PFSK-1 (cell line): ENCODE measurements around the gene SIM1.

Experiments
- FOXP2 ChIP-seq: optimal IDR thresholded peaks from 2 replicates; pipeline ENCODE3; 2011; ENCODE audit warnings: borderline replicate concordance, control low read depth, inconsistent platforms; ENCODE audit not compliant: insufficient read depth; ENCODE audit errors: extremely low read length, extremely low read depth
- POLR2AphosphoS5 ChIP-seq: IDR thresholded peaks from 2 replicates; pipeline ENCODE4 v1.6.1; 2012; ENCODE audit warnings: low read depth, mild to moderate bottlenecking, control low read depth, low read length, moderate library complexity
- SIN3A ChIP-seq: IDR thresholded peaks from 2 replicates; pipeline ENCODE4 v1.6.1; 2012; ENCODE audit warnings: mild to moderate bottlenecking, low read length, moderate library complexity, borderline replicate concordance; ENCODE audit not compliant: insufficient read depth
- TAF1 ChIP-seq: IDR thresholded peaks from 2 replicates; pipeline ENCODE4 v1.6.1; 2012; ENCODE audit warnings: low read length, control low read depth, borderline replicate concordance; ENCODE audit not compliant: insufficient read depth
- TF ChIP-seq, protein P1 (sequence below), 2 experiments: IDR thresholded peaks; 2 replicates each; pipeline versions ENCODE4 v1.6.1 to v1.8.0; 2011 to 2012; ENCODE audit warnings: low read depth in 2 of 2, low read length in 2 of 2, control low read depth in 1 of 2, inconsistent platforms in 1 of 2, mild to moderate bottlenecking in 1 of 2, moderate library complexity in 1 of 2; ENCODE audit not compliant: insufficient read depth in 1 of 2

Gene SIM1

DNA sequence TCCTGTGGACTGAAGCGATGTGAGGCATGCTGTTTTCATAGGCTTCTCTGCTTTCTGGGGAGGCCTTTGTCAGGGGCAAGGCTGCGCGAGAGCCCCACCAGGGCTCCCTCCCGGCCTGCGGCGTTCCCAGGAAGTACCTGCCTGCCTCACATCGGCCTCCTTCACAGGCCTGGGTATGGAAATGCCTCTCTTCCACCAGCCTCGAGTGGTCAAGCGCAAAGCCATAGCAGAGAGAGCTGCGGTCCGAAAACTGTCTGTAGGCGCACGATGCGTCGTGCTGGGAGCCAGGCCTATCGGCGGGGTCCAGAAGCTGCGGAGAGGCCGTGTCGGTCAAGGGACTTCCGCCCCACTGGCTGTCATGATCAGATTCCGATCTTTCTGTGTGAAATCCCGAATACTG, 71.2 kb downstream of the SIM1 start:
- TF ChIP-seq TAF1, result no peak
- no peak for TF ChIP-seq SIN3A

DNA sequence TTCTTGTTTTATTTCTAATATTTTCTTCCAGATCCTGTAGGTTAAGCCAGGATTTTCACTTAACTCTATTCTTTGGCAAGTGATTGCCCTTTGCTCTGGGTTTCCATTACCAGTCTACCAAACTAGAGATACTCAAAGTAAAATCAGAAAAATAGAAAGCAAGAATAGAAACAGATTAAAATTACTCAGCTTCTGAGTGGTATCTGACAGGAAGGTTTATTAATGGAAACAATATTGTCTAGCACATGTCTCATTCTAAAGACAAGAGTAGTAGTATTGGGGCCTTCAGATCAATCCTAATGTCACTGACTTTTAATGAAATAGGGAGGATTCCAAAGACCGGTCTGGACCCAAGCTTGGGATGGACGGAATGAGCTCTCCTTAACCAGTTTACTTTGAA, 72.3 kb downstream of the SIM1 start:
- TF ChIP-seq FOXP2 (no peak), POLR2AphosphoS5 (no peak), SIN3A (no peak), TAF1 (no peak)
- TF ChIP-seq, protein P1, sequence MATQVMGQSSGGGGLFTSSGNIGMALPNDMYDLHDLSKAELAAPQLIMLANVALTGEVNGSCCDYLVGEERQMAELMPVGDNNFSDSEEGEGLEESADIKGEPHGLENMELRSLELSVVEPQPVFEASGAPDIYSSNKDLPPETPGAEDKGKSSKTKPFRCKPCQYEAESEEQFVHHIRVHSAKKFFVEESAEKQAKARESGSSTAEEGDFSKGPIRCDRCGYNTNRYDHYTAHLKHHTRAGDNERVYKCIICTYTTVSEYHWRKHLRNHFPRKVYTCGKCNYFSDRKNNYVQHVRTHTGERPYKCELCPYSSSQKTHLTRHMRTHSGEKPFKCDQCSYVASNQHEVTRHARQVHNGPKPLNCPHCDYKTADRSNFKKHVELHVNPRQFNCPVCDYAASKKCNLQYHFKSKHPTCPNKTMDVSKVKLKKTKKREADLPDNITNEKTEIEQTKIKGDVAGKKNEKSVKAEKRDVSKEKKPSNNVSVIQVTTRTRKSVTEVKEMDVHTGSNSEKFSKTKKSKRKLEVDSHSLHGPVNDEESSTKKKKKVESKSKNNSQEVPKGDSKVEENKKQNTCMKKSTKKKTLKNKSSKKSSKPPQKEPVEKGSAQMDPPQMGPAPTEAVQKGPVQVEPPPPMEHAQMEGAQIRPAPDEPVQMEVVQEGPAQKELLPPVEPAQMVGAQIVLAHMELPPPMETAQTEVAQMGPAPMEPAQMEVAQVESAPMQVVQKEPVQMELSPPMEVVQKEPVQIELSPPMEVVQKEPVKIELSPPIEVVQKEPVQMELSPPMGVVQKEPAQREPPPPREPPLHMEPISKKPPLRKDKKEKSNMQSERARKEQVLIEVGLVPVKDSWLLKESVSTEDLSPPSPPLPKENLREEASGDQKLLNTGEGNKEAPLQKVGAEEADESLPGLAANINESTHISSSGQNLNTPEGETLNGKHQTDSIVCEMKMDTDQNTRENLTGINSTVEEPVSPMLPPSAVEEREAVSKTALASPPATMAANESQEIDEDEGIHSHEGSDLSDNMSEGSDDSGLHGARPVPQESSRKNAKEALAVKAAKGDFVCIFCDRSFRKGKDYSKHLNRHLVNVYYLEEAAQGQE (IDR thresholded peaks at IDR 0.05; ENCODE audit: insufficient read depth in 1 of 2, low read depth in 2 of 2, low read length in 2 of 2), result no peak

DNA sequence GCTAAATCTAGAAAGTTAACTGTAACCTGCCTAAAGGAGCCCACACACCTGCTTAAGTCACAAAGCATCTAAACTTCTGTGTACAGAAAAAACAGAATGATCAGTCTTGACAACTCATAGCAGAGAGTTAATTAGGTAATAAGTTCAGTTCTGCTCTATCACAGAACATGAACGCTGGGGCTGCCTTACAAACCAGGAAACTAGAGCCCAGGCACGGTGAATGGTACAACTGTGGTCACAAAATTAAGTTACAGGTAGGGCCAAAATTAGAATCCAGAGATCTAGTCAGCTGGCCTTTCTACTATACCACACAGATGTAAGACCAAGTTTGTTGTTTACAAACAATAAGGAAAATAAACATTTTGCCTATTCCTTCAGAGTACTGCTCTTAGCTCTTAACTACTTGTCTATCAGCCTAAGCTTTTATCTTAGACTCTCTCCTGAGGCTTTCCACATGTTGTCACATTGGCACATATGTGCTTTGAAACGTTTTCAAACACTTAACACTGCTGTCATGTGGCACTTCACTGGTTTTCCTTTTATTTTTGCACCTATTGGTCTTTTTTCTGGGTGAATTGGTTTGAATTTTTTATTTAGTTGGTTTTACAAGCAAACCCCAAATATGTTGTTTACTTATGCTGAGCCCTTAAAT, 75.7 kb downstream of the SIM1 start:
- TF ChIP-seq POLR2AphosphoS5 (no peak), FOXP2 (no peak), TAF1 (no peak), SIN3A (no peak)
- TF ChIP-seq, protein P1 (IDR thresholded peaks at IDR 0.05; ENCODE audit: insufficient read depth in 1 of 2, low read depth in 2 of 2, low read length in 2 of 2), result no peak

DNA sequence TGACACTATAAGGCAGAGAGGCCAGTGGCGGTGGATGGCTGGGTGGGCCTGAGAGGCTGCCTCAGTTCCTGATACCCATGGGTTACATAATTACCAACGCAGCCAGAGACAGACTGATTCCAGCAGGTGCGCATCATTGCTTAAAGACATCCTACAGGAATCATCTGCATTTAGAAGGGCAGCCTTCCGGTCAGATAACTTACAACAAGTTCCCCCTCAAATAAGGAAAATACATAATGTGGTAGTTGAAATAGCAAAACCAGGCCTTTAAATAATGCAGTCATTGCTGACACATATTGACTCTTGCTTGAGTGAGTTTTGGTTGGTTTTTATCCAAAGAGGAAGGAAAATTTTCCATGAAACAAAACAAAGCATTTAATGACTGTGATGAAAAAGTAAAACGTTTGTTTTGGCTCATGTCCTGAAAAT, 81.9 kb downstream of the SIM1 start:
- no peak for TF ChIP-seq FOXP2
- TF ChIP-seq, protein P1 (IDR thresholded peaks at IDR 0.05; ENCODE audit: insufficient read depth in 1 of 2, low read depth in 2 of 2, low read length in 2 of 2), result no peak
- no peak for TF ChIP-seq TAF1
- TF ChIP-seq SIN3A, result no peak
- TF ChIP-seq POLR2AphosphoS5, result no peak

DNA sequence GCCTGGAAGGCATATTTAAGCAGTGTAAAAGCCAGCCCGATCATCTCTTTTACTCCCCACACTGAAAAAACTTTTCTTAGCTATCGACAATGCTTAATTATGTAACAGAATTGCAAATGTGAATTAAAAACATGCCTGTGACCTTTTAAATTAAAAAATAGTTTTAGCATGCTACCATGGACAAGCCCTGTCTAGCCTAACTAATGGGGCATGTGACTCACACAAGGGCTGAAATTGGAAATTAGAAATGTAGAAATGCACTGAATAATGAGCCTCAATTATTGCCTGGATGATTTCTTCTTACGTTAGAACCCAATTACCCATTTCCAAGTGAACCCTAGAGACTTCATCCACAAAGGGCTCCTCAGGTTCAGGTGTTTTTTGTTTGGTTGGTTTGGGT, 82.7 kb downstream of the SIM1 start:
- TF ChIP-seq FOXP2 (no peak), POLR2AphosphoS5 (no peak), TAF1 (no peak), SIN3A (no peak)

DNA sequence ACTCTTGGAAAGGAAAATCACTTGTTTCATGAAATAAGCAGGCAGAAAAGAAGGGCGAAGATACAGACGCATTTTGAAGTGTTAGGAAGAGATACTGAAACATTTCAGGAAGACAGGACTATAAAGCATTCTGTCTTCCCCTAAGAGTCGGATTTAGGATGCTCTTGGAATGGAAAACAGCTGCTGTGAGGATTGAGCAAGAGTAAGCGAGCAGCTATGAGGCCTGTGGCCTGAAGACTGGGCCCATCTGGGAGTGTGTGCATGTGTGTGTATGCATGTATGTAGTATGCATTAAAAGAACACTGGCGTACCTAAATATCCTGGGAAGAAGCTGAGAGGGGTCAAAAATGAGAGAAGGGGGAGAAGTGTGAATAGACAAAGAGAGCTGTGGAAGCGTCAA, 83.6 kb downstream of the SIM1 start:
- TF ChIP-seq FOXP2 (no peak), TAF1 (no peak), POLR2AphosphoS5 (no peak)
- TF ChIP-seq, protein P1 (IDR thresholded peaks at IDR 0.05; ENCODE audit: insufficient read depth in 1 of 2, low read depth in 2 of 2, low read length in 2 of 2), result no peak
